ENCODE data around the gene PLA2G2E. TPM values are rescaled to one million over a fixed set of nuclear protein-coding genes. Genes with fewer than 3 reads are reported as not detected.

The PLA2G2E gene
- polyA plus RNA-seq, 1 donor: not detected

DNA sequence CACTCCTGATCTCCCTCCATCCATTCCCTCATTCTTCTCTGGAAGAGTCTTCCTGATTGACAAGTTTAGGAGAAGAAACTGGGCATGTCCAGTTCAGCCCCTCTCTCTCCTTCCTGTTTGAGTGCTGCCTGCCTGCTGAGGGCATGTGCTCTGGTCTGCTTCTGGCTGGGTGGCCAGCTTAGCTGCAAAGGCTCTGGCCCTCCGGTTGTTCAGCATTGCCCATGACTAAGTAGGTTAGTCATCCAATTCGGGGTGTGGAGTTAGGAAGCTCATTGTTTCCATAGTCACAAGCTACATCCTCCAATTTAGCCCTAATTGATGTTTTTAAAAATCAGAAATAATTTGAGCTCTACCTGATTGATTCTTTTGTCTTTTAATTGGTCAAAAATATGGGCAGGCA is 25.6 kb upstream of the PLA2G2E start:
- Histone ChIP-seq H3K36me3 (ENCODE audit: control insufficient read depth, insufficient read depth, low read length) (no peaks in the 10 kb centered on the region), H3K27ac (ENCODE audit: low read length) (no peak overlapping the region), H3K27me3 (ENCODE audit: control insufficient read depth, insufficient read depth, low read length) (no peaks in the 10 kb centered on the region), H3K4me1 (ENCODE audit: control insufficient read depth, insufficient read depth, low read length) (no peaks in the 10 kb centered on the region), H3K4me3 (ENCODE audit: low read length) (no peak overlapping the region), H3K9me3 (ENCODE audit: control insufficient read depth, low read depth, low read length) (peaks cover 3% of the 10 kb centered on the region)
- DNase-seq: no peak
- no CpG with 5 or more reads among the region's 2 CpGs for WGBS (ENCODE audit: insufficient coverage, low lambda C conversion rate)

DNA sequence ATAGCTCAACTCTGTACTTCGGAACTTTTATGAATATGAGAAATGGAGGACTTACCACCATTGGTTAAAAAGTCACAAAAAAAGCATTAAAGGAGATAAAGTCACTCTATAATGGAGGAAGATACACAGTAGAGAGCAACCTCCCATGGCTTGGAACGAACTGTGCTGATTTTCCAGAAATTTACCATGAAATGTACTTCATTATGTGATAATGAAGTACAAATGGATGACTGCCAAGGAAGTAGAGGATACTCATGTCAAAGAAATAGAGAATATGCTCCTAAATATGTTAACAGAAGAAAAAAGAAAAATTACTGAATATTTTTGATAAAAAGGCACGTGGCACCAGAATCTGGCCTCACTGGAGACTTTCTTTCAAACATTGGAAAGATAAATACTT is 23.6 kb upstream of the PLA2G2E start:
- no peaks in the 10 kb centered on the region for H3K27me3 ChIP-seq (ENCODE audit: control insufficient read depth, insufficient read depth, low read length)
- no peaks in the 10 kb centered on the region for H3K9me3 ChIP-seq (ENCODE audit: control insufficient read depth, low read depth, low read length)
- no peaks in the 10 kb centered on the region for H3K36me3 ChIP-seq (ENCODE audit: control insufficient read depth, insufficient read depth, low read length)
- WGBS (ENCODE audit: insufficient coverage, low lambda C conversion rate): 48% methylated on average over 2 of the region's 3 CpGs
- no peak overlapping the region for H3K4me3 ChIP-seq (ENCODE audit: low read length)
- H3K4me1 ChIP-seq (ENCODE audit: control insufficient read depth, insufficient read depth, low read length): no peaks in the 10 kb centered on the region
- H3K27ac ChIP-seq (ENCODE audit: low read length): no peak overlapping the region
- DNase-seq: no peak

DNA sequence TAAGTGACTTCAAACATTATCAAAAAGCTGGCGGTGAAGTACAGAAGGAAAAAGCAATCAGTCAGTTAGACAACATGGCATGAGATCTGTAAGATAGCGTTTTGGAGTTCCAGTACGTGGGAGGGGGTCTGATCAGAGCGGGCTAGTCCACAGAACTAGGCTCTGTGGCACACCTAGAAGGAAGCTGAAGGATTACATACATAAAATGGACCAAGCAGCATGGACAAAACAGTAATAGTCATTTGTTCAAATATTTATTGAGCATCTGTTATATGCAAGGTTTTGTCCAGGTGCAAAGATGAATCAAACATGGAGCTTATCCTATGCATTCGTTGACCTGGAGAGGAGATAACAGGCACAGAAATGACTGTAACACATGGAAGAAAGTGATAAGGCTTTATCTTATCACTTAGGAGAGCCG is 22.9 kb upstream of the PLA2G2E start:
- no peak overlapping the region for H3K27ac ChIP-seq (ENCODE audit: low read length)
- H3K4me3 ChIP-seq (ENCODE audit: low read length): no peak overlapping the region
- H3K4me1 ChIP-seq (ENCODE audit: control insufficient read depth, insufficient read depth, low read length): no peaks in the 10 kb centered on the region
- no peaks in the 10 kb centered on the region for H3K27me3 ChIP-seq (ENCODE audit: control insufficient read depth, insufficient read depth, low read length)
- H3K36me3 ChIP-seq (ENCODE audit: control insufficient read depth, insufficient read depth, low read length): no peaks in the 10 kb centered on the region
- WGBS (ENCODE audit: insufficient coverage, low lambda C conversion rate): 22% methylated on average over 5 of the region's 6 CpGs
- H3K9me3 ChIP-seq (ENCODE audit: control insufficient read depth, low read depth, low read length): no peaks in the 10 kb centered on the region
- DNase-seq: no peak

DNA sequence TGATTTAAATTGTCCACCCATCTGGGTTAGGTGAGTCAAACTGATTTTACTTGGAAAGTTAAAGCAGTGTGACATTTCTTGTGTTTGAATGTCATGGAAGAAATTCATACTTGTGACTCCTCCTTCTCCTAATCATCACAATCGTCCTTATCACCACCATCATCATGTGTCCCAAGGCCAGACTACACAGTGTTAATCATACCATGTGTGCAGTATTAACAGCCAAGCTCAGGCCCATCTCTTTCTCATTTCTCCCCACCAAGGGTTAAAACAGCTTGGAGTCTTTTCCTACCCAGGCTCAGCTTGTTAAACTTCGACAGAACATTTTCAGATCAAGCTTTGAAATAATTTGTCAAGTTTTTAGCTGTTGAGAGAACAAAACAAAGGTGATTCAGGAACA is 22.5 kb upstream of the PLA2G2E start:
- Histone ChIP-seq H3K4me3 (ENCODE audit: low read length) (no peak overlapping the region), H3K36me3 (ENCODE audit: control insufficient read depth, insufficient read depth, low read length) (no peaks in the 10 kb centered on the region), H3K27ac (ENCODE audit: low read length) (no peak overlapping the region), H3K4me1 (ENCODE audit: control insufficient read depth, insufficient read depth, low read length) (no peaks in the 10 kb centered on the region), H3K27me3 (ENCODE audit: control insufficient read depth, insufficient read depth, low read length) (no peaks in the 10 kb centered on the region), H3K9me3 (ENCODE audit: control insufficient read depth, low read depth, low read length) (no peaks in the 10 kb centered on the region)
- no peak for DNase-seq
- WGBS (ENCODE audit: insufficient coverage, low lambda C conversion rate): 40% methylated on average over 1 of the region's 2 CpGs

DNA sequence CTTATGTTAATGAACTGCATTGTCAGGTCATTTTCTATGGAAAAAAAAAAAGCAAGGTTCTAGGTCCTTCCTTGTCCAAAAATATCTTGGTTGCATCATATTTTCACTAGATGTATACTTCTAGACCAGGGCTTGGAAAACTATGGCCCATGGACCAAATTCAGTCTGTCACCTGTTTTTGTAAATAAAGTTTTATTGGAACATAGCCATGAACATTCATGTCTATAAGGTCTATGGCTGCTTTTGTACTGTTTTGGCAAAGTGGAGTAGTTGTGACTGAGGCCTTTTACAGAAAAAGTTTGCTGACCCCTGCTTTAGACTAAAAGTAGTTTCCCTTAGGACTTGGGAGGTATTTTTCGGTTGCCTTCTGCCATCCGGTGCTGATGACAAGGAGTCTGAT is 19.2 kb upstream of the PLA2G2E start:
- H3K4me1 ChIP-seq (ENCODE audit: control insufficient read depth, insufficient read depth, low read length): no peaks in the 10 kb centered on the region
- H3K9me3 ChIP-seq (ENCODE audit: control insufficient read depth, low read depth, low read length): no peaks in the 10 kb centered on the region
- H3K27ac ChIP-seq (ENCODE audit: low read length): no peak overlapping the region
- no peaks in the 10 kb centered on the region for H3K27me3 ChIP-seq (ENCODE audit: control insufficient read depth, insufficient read depth, low read length)
- no peak overlapping the region for H3K4me3 ChIP-seq (ENCODE audit: low read length)
- DNase-seq: no peak
- whole genome bisulfite sequencing (ENCODE audit: insufficient coverage, low lambda C conversion rate): 100% methylated on average over 2 of the region's 2 CpGs
- no peaks in the 10 kb centered on the region for H3K36me3 ChIP-seq (ENCODE audit: control insufficient read depth, insufficient read depth, low read length)

DNA sequence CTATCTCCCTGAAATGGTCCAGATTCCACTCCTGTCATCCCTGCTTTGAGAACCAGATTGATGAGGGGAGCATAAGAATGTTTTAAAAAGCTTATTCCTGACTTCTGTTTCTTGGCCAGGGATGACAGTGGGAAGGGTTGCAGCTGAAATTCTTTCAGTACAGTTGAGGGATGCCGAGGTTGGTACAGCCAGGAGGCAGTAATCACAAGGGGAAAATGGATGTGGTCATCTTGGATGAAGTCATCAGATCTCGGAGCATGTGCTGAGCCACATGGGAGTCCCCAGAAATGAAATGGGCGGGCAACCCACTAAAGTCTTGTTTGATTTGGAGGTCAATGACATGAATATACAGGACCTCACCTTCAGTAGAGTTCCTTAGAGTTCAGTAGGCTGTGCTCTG is 18.7 kb upstream of the PLA2G2E start:
- no peaks in the 10 kb centered on the region for H3K27me3 ChIP-seq (ENCODE audit: control insufficient read depth, insufficient read depth, low read length)
- H3K27ac ChIP-seq (ENCODE audit: low read length): no peak overlapping the region
- H3K4me1 ChIP-seq (ENCODE audit: control insufficient read depth, insufficient read depth, low read length): no peaks in the 10 kb centered on the region
- no peak overlapping the region for H3K4me3 ChIP-seq (ENCODE audit: low read length)
- H3K9me3 ChIP-seq (ENCODE audit: control insufficient read depth, low read depth, low read length): no peaks in the 10 kb centered on the region
- no CpG with 5 or more reads among the region's 3 CpGs for WGBS (ENCODE audit: insufficient coverage, low lambda C conversion rate)
- DNase-seq: no peak
- H3K36me3 ChIP-seq (ENCODE audit: control insufficient read depth, insufficient read depth, low read length): no peaks in the 10 kb centered on the region

DNA sequence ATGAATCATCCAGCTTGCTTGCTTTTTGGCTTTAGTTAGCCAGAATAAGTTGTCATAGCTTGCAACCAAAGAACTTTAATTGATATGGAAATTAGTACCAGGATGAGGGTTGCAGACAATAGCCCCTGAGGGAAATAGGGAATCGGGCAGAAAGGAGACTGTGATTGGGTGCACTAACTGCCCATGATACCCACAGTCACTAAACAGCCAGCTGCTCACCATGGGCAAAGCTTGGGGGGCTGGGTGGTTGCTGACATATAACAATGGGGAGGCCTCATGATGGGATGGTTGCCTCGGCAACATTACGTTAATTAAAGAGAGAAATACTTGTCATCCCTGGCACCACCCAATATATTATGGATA is 17.8 kb upstream of the PLA2G2E start:
- DNase-seq: no peak
- Histone ChIP-seq H3K36me3 (ENCODE audit: control insufficient read depth, insufficient read depth, low read length) (no peaks in the 10 kb centered on the region), H3K9me3 (ENCODE audit: control insufficient read depth, low read depth, low read length) (no peaks in the 10 kb centered on the region), H3K4me3 (ENCODE audit: low read length) (no peak overlapping the region), H3K27ac (ENCODE audit: low read length) (no peak overlapping the region), H3K27me3 (ENCODE audit: control insufficient read depth, insufficient read depth, low read length) (no peaks in the 10 kb centered on the region), H3K4me1 (ENCODE audit: control insufficient read depth, insufficient read depth, low read length) (no peaks in the 10 kb centered on the region)
- no CpG with 5 or more reads among the region's 3 CpGs for WGBS (ENCODE audit: insufficient coverage, low lambda C conversion rate)

DNA sequence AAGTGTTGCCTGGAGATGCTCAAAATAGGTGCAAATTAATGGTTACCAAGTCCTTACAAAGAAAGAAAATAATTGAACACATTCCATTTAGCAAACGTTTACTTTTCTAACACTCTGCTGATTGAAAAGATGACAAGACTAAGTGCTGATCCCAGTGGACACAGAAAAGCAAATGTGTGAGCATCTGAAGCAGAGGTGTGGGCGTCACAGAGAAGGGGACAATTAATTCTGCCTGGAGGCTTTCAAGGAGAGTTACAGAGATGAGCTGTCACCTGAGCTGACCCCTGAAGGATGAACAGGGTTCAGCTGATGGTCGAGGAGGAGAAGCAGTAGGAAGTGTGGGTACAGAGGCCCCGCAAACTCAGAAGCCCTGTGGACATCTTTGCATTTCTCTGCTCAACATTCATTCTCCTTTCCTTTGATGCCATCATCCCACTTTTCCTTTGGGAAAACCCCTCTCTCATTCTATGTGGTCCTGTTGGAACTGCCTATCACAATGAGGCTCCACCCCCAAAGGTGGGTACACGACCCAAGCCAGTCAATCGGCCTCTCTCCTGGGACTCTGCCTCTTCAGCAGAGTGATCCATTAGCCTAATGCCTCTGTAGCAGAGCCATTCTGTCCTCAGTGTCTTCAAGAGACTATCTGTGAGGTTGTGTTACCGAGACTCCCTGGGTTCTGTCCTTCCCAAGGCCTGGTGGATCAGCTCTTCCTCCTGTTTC is 17.2 kb upstream of the PLA2G2E start:
- H3K27me3 ChIP-seq (ENCODE audit: control insufficient read depth, insufficient read depth, low read length): no peaks in the 10 kb centered on the region
- H3K9me3 ChIP-seq (ENCODE audit: control insufficient read depth, low read depth, low read length): no peaks in the 10 kb centered on the region
- H3K27ac ChIP-seq (ENCODE audit: low read length): no peak overlapping the region
- DNase-seq: no peak
- H3K4me1 ChIP-seq (ENCODE audit: control insufficient read depth, insufficient read depth, low read length): no peaks in the 10 kb centered on the region
- no CpG with 5 or more reads among the region's 7 CpGs for whole genome bisulfite sequencing (ENCODE audit: insufficient coverage, low lambda C conversion rate)
- H3K36me3 ChIP-seq (ENCODE audit: control insufficient read depth, insufficient read depth, low read length): no peaks in the 10 kb centered on the region
- no peak overlapping the region for H3K4me3 ChIP-seq (ENCODE audit: low read length)

DNA sequence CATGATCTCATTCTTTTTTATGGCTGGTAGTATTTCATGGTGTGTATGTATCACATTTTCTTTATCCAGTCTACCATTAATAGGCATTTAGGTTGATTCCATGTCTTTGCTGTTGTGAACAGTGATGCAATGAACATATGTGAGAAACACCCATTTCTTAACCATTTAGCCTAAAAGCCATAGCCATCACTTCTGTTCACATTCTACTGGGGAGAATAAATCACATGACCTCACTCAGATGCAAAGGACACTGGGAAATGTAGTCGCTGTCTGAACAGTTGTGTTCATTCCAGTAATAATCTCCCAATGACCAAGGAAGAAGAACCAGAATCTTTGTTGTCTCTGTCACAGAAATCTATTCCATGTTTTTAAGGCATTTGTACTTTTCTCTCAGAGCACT is 15.1 kb upstream of the PLA2G2E start:
- H3K27me3 ChIP-seq (ENCODE audit: control insufficient read depth, insufficient read depth, low read length): no peaks in the 10 kb centered on the region
- H3K4me1 ChIP-seq (ENCODE audit: control insufficient read depth, insufficient read depth, low read length): no peaks in the 10 kb centered on the region
- no peak overlapping the region for H3K4me3 ChIP-seq (ENCODE audit: low read length)
- no CpG with 5 or more reads among the region's 1 CpG for WGBS (ENCODE audit: insufficient coverage, low lambda C conversion rate)
- DNase-seq: no peak
- H3K36me3 ChIP-seq (ENCODE audit: control insufficient read depth, insufficient read depth, low read length): no peaks in the 10 kb centered on the region
- peaks cover 5% of the 10 kb centered on the region for H3K9me3 ChIP-seq (ENCODE audit: control insufficient read depth, low read depth, low read length)
- H3K27ac ChIP-seq (ENCODE audit: low read length): no peak overlapping the region

DNA sequence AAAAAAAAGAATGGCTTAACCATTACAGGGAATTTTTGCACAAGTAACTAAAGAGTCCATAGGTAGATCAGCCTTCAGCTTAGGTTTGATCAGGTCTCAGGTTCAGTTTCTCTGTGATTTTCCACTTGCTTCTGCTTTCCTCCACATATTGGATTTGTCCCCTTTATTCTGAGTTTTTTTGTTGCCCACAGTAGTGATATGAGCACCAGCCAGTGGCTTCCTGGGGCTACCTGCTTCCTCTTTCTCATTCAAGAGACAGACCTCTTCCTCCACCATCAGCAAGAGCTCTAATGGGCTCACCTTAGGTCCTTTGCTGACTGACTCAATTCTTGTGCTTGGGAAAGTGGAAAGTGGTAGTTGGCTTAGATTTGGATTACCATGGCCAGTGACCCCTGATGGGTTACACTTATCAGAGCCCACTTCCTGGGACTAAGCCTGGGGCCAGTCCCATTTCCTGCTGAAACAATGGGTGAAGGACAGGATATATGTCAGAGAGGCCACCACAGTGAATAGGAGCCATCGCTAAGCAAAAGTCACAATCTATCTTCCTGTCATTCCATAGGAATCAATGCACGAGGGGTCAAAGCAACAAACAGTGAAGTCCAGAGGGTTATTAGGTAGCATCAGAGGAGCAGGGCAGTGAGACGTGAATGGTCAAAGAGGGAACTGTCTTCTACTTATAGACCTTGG is 12.8 kb upstream of the PLA2G2E start:
- 100% methylated on average over 1 of the region's 3 CpGs for WGBS (ENCODE audit: insufficient coverage, low lambda C conversion rate)
- H3K27ac ChIP-seq (ENCODE audit: low read length): no peak overlapping the region
- no peak for DNase-seq
- no peak overlapping the region for H3K4me3 ChIP-seq (ENCODE audit: low read length)
- H3K4me1 ChIP-seq (ENCODE audit: control insufficient read depth, insufficient read depth, low read length): no peaks in the 10 kb centered on the region
- H3K36me3 ChIP-seq (ENCODE audit: control insufficient read depth, insufficient read depth, low read length): no peaks in the 10 kb centered on the region
- no peaks in the 10 kb centered on the region for H3K27me3 ChIP-seq (ENCODE audit: control insufficient read depth, insufficient read depth, low read length)
- H3K9me3 ChIP-seq (ENCODE audit: control insufficient read depth, low read depth, low read length): peaks cover 18% of the 10 kb centered on the region

DNA sequence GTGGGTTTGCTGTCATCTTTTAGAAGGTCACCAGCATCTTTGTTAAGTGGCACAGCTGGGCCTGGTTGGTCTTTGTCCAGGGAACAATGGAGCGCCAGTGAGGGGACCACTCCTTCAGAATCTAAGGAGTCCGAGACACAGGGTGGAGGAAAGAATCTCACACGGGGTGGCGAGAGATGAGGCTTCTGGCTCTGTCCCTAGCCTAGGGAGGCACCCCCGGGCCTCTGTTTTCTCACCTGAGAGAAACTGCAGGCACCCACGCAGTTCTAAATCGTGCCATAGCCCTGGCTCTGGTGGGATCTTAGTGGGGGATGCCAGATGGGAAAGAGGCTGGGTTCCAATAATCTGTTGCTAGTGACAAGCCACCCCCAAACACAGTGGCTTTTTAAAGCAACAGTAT is 10.9 kb upstream of the PLA2G2E start:
- H3K27me3 ChIP-seq (ENCODE audit: control insufficient read depth, insufficient read depth, low read length): no peaks in the 10 kb centered on the region
- WGBS (ENCODE audit: insufficient coverage, low lambda C conversion rate): no CpG with 5 or more reads among the region's 7 CpGs
- peaks cover 18% of the 10 kb centered on the region for H3K9me3 ChIP-seq (ENCODE audit: control insufficient read depth, low read depth, low read length)
- no peak overlapping the region for H3K4me3 ChIP-seq (ENCODE audit: low read length)
- H3K27ac ChIP-seq (ENCODE audit: low read length): no peak overlapping the region
- H3K4me1 ChIP-seq (ENCODE audit: control insufficient read depth, insufficient read depth, low read length): no peaks in the 10 kb centered on the region
- no peaks in the 10 kb centered on the region for H3K36me3 ChIP-seq (ENCODE audit: control insufficient read depth, insufficient read depth, low read length)
- DNase-seq: no peak
